CD4-positive, alpha-beta T cell treated with Interferon alpha-2 for 1 hour (primary cell): ENCODE measurements around the gene RAC2.

Experiments used
- DNase-seq, 2 donors: peaks; one replicate each; pipeline ENCODE4 v3.0.0-alpha.2; 2020 to 2022

Gene RAC2

DNA sequence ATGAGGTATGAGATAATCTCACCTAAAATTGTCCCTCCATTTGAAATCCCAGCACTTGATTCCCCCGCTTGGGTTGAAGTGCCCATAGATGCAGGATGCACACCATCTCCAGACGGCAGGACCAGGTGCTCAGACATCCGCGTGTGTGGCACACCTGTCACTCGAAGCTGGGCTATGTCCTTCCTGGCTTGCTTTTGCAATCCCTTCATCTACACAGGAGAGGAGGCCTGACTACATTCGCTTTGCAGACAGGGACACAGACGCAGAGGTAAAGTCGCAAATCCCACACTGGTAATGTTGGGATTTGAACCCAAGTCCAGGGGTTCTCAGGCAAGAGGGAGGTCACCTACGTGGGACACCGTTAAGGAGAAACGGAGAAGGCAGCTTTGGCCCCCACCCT is 31.1 kb upstream of the RAC2 start:
- no peak for DNase-seq

DNA sequence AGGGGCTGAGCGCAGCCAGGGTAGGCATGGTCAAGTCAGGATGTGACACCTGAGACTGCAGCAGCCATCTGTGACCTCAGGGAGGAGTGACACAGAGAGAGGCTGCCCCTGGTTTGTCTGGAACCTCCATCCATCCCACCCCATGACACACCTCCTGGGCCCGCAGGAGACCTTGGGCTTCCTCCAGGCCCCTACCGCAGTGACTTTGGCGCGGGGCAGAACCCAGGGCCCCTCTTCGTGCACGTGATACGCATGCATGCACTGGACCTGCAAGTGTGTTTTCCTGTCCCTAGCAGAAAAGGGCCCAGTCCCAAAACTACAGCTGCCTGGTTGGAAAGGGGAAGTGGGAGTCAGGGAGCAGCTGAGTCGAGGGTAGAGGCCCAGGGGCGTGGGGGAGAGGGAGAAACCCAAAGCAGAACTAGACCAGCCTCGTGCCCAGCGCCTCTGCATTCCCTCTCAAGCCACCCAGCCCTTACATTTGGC is 30.4 kb upstream of the RAC2 start:
- DNase-seq: peak in 1 of 2 donors; percentile 51

DNA sequence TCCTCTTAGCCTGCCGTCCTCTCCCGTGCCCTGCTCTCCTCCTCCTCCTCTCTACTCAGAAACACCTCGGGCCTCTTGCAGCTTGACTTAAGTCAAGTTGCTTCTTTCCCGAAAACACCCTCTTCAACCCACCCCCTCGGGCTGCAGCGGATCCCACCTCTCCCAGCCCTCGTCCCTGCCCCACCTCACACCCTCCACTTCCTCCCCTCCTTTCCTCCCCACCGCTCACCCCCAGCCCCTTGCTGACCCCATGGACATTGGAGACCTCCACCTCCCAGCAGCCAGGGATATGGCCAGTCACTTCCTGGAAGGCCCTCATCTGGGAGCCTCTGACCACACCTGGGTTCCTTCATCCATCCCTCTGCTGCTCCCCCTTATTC is 29.8 kb upstream of the RAC2 start:
- DNase-seq: no peak

DNA sequence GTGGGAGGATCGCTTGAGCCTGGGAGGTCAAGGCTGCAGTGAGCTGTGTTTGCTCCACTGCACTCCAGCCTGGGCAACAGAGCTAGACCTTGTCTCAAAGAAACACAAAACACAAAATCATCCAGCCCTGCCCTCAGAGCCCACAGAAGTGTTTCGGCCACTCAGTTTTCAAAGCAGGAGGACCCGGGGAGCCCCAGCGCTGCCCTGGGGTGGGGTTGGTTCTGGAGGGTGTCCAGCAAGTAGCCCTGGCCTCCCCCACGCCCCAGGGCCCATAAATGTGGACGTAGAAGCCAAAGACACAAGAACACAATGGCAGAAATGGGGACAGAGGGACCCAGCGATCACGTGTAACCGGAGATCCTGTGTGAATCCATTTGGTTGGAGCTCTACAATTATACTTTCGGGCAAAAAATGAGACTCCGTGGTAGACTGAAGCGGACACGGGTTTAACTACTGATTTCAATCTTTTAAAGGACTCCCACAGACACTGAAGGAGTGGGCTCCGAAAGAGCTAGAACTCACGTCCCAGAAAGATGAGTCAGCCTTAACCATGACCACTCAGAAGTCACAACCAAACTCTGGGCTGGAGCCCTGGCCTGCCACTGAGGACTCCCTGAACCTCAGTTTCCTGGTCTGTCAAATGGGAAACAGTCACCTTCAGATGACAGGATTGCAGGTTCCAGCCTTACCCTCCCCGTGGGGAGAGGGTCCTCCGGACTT is 29.2 kb upstream of the RAC2 start:
- no peak for DNase-seq

DNA sequence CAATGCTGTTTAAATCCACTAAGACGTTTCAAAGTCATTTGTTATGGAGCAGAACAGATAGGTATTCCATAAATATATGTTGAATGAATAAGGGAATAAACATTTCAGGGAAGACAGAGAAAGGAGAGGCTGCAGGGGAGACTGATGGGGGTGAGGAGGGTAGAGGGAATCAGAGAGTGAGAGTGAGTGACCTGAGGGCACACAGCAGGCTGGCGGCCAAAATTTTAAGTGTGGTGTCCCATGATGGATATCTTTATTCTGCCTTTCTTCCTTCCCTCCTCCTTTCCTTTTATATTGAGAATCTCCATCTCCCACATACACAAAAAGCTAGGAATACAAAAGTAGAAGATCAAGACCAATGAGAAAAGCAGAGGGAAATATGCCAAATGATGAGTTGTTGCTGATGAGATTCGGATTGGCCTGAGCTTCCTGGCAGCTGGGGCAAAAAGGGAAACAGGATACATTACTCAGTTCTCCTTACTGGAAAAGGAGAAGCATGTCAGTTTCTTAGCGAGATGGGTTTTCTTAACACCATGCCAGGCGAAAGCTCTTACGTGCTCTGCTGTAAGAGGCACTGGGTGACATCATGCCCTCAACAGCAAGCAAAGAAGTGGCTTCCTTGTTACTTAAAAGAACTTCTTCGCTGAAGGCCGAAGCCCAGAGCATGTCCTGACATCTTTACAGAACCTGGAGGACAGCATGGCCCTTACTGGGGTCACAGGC is 27.0 kb upstream of the RAC2 start:
- peak in 1 of 2 donors; percentile 63 for DNase-seq

DNA sequence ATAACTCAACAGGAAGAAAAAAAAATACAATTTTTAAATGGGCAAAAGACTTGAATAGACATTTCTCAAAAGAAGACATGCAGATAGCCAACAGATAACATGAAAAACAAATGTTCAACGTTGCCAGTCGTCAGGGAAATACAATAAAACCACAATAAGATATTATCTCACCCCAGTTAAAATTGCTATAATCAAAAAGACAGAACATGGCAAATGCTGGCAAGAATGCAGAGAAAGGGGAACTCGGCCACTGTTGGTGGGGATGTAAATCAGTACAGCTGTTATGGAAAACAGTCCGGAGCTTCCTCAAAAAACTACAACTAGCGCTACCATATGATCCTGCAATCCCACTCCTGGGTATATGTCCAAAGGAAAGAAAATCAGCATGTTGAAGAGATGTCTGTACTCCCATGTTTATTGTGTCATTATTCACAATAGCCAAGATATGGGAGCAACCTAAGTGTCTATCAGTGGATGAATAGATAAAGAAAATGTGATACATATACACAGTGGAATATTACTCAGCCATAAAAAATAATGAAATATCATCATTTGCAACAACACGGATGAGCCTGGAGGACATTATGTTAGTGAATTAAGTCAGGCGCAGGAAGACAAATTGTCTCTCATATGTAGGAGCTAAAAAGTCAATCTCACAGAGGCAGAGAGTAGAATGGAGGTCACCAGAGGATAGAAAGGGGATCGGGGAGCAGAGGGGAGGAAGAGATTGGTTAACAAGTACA is 26.0 kb upstream of the RAC2 start:
- DNase-seq: peak in 1 of 2 donors; percentile 26

DNA sequence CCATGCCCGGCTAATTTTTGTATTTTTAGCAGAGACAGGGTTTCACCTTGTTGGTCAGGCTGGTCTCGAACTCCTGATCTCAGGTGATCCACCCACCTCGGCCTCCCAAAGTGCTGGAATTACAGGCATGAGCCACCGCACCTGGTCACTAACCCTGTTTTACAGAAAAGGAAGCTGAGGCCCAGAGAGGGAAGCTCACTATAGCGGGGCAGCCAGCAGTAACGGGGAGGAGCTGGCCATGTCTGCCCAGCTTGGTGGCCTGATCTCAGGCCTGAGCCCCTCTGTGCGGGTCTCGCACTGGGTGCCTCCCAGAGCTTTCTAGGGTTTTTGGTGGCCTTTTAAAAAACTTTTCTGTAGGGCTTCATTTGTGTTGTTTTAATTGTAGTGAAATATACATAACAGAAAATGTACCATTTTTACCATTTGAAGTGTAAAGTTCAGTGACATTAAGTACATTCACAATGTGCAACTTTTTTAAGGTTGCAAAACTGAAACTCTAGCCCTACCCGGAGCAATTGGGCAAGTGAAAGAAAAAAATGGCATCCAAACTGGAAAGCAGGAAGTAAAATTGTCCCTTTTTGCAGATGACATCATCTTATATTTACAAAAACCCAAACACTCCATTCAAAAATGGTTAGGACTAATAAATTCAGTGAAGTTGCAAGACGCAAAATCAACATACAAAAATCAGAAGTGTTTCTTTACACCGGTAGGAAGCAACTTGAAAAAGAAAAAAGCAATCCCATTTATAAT is 23.8 kb upstream of the RAC2 start:
- no peak for DNase-seq

DNA sequence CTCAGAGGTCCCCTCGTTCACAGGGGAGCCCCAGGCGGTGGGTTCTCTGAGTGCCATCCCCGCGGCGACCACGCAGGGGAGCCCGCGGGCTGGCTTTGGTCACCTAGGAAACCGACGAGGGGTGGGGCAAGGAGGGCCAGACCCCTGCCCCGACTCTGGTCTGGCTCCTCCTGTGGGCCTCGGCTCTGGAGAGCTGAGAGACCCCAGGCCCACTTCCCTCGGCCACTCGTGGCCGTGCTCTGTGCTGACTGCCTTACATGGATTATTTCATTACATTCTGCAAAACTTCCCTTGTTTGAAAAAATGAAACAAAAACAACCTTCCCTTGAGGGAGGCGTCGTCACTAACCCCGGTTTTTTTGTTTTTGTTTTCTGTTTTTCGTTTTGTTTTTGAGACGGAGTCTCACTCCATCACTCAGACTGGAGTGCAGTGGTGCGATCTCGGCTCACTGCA is 23.1 kb upstream of the RAC2 start:
- DNase-seq: peak; percentile 71 to 78

DNA sequence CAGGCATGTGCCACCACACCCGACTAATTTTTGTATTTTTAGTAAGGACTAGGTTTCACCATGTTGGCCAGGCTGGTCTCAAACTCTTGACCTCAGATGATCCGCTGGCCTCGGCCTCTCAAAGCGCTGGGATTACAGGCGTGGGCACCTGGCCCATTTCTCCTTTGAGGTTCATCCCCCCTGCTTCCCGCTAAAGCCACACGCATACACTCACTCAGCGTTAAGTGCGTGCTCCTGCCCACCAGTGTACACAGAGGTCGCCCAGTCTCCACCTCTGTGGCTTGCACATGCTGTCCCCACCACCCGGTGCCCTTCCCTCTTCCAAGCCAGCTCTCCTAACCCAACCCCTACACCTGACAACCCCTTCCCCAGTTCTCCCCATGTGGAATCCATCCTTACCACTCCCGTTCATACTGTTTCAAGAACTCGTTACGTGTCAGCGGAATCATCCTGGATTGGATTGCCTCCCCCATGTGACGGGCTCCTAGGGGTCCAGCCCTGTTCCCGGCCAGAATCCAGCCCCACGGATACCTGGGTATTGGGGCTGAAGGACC is 22.6 kb upstream of the RAC2 start:
- DNase-seq: no peak

DNA sequence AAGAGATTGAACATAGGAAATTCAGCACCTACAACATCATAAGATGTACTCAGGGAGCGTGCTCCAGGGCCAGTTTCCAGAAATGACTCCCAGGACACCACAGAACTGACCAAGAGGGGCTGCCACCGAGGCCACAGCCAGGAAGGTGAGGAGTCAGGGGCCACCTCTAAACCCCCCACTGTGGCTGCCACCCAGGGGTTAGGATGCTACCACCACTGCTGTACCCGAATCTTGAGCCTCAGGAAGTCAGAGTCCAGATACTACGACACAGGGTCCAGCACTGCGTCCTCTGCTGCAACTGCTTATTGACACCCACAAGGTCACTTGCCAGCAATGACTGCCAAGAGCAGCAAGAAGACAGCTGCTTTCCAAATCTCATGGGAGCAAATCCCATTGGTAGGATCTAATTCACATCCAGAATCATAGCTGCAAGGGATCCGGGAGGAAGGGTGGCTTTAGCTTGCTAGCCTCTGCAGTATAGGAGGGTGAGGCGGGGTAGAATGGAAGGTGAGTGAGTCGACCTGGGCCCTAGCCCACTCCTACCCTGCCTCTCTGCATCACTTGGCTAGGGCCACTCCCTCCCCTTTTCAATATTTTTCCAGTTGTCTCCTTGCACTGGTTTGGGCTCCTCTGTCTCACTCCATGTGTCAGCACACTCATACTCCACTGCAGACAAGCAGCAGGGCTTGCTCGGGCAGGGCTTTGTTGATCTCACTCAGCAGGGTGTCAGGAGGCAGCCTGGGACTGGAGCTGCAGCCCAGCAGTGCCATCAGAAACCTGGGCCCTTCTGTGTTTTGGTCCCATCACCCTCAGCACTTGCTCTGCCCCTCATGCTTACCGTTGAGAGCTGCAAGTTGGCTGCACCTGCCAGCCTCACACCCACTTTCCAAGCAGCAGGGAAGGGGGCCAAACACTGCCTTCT is 20.2 kb upstream of the RAC2 start:
- DNase-seq: no peak

DNA sequence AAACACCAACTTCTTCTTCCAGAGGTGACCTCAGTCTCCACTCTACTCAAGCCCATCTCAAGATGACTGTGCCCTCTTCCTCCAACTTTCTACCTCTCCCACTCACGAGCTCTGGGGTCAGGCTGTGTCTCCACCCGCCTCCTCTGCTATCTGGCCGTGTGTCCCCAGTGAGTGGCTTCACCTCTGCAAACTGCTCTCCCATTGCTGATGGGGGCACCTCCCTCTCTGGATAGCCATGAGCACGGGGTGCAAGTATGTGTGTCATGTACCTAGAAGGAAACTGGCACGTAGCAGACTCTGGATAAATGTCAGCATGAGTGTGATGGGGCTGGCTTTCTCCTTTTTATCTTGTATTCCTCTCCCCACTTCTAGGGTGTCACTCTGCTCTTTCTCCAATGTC is 18.3 kb upstream of the RAC2 start:
- DNase-seq: no peak

DNA sequence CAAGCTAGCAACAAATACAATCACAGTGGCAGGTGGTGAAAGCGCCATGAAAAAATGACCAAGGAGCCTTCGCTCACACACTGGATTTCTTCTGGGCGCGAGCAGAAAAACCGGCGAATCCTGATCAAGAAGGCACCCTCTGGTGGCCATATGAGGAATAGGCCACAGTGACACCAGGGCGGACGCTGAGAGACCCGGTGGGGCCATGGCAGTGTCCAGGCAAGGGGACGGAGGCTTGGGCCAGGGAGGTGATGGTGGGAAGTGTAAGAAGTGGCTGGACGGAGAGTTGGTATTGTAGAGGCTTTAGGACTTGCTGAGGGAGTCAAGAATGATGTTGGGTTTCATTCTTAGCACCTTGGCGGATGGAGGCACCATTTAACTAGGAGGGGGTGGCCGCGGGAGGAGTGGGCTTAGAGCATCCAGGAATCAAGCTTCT is 16.9 kb upstream of the RAC2 start:
- peak; percentile 68 to 78 for DNase-seq

DNA sequence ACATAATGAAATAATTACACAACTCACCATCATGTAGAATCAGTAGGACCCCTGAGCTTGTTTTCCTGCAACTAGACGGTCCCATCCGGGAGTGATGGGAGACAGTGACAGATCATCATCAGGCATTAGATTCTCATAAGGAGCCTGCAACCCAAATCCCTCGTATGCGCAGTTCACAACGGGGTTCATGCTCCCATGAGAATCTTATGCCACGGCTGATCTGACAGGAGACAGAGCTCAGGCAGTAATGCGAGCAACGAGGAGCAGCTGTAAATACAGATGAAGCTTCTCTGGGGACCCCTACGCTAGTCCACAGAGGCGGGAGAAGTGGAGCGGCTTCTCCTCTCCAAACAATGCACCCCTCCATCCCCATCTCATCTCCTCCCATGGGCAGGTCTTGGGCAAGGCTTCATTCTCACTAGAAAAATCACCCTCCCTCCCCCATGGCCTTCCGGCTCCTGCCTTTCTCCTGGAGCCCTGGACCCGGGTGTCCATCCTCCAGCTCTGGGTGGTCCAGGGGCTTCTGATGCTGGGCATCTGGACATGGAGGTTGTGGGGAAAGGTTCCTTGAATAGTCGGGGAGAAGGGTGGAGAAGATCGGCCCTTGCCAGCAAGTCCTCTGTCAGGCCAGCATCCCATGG is 16.2 kb upstream of the RAC2 start:
- no peak for DNase-seq

DNA sequence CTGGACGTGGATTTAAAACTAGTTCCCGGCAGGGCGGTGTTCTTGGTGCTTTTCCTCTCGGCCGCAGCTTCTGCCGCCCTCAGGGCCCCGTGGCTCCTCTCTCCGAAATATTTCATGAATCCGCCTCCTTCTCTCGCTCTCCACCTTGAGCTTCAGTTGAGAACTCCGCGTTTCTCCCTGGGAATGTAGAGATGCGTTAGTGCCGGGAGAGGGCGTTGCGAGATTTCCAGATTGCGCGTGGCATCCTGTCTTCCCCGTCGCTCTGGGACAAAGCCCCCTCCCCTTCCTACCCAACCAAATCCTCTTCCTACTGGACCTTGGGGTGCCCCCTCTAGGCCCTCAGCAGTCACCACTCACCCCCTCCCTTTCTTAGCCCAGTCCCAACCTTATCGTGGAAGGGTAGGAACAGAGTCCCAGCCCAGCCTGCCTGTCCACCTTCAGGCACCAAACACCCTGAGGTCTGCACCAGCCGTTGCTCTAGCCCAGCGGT is 15.5 kb upstream of the RAC2 start:
- DNase-seq: peak; percentile 34 to 37

DNA sequence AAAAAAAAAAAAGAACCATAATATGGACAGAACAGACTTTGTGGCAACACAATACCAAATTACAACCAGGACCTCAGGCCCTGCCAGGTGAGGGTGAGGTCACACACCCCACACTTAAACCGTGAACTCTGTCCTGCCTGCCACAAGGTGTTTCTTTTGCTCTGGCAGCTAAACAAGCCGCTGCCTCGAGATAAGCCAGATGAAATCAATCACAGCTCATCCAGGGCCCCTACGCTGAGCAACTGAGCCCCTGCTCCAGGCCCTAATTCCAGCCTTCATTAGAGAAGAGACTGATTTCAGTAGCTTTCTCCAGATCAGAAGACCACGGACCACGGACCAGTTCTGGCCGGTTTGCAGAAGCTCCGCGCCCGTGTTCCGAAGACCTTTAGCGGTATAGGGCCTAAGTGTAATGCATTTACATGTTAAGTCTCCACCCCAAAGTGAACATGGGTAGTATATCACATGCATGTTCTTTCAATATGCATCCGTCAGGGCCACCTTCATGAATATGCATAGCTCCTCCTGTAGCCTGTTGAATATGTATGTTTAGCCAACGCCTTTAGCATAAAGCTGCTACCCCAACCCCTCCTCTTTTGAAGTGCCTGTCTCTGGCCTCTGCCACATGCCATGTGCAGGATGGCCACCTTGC is 14.8 kb upstream of the RAC2 start:
- DNase-seq: no peak

DNA sequence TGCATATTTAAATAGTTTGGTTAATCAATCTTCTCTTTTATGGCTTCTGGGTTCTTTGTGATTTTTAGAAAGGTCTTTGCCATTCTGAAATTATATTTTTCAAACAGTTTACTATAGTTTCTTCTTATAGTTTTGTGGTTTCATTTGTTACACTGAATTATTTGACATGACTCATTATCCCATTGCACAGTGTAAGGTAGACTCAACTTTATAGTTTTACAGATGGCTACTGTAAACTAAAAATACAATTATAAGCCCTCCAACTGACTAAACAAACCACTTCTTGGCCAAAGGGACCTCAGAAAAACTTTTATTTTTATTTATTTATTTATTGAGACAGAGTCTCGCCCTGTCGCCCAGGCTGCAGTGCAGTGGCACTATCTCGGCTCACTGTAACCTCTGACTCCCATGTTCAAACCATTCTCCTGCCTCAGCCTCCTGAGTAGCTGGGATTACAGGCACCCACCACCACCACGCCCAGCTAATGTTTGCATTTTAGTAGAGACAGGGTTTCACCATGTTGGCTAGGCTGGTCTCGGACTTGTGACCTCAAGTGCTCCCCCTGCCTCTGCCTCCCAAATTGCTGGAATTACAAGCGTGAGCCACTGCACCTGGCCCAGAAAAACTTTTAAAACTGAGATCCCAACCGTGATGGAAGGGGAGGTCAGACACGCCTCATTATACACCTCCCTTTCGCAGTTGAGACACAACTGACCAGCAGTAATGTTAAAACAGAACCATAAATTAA is 14.1 kb upstream of the RAC2 start:
- DNase-seq: no peak

DNA sequence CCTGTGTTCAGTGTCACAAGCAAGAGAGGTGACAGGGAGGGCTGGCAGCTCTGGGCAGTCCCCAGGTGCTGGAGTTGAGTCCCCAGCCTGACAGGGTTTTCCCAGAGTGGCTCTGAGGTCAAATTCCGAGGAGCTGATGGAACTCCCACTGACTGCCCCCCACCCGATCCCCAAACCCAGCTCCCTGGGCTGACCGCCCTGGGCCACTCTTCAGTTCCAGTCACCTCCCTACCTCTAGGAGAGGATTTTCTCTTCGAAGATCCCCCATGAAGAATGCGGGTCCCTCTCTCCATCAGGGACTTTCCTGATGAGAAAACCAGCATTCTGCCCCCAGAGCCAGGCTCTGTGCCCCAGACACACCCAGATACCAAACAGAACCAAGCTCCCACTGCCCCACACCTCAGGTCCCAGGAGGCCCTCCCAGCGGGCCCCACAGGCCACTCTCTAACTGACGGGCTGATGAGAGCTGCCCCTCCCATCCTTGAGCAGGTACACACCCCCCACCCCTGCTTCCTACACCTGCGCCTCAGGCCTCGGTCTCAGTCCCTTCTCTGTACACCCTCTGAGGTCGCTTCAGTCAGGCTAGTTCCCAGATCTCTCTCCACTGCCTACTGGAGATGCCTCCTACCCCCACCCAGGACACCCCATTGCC is 12.1 kb upstream of the RAC2 start:
- DNase-seq: no peak

DNA sequence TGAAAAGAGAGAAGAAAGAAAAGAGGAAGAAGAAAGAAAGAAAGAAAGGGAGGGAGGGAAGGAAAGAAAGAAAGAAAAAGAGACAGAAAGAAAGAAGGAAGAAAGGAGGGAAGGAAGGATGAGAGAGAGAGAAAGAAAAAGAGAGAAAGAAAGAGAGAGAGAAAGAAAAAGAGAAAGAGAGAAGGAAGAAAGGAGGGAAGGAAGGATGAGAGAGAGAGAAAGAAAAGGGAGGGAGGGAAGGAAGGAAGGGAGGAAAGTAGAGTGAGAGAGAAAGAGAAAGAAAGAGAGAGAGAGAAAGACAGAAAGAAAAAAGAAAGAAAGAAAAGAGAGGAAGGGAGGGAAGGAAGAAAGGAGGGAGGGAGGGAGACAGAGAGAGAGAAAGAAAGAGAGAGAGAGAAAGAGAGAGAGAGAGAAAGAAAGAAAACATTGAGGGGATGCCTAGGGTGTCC is 11.5 kb upstream of the RAC2 start:
- no peak for DNase-seq

DNA sequence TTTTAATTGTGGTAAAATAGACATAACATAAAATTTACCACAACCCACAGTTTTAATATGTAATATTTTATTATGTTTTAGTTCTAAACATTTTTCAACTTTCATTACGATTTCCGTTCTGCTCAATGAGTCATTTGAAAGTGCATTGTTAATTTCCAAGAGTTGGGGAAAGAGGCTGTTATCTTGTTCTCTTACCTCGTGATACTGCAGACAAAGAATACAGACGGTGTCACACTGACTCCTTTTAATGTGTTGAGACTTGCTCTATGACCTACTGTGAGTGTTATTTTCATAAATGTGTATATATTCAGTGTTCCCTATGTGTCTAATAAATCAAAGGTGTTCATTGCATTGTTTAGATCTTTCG is 10.8 kb upstream of the RAC2 start:
- DNase-seq: no peak
